Measurements from ENCODE around the gene CNTNAP2.

DNA sequence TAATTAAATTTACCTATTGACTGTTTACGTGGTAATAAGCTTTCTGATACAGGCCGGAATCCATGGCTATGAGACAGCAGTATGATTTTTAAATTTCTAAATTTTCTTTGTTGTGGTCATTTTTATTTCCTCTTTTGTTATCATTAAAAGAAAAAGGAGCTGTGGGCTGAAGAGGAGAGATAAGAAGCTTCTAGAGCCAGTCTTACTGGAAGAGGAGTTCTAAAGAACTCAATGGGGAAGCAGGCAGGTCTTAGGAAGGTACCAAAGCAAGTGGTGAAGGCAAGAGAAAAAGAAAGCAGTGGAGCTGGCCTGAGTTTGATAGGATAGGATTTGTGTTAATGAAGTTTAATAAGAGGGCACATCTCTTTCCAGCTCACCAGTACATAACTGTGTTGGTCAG is 1187.8 kb downstream of the CNTNAP2 start:
- TF ChIP-seq, protein P1, sequence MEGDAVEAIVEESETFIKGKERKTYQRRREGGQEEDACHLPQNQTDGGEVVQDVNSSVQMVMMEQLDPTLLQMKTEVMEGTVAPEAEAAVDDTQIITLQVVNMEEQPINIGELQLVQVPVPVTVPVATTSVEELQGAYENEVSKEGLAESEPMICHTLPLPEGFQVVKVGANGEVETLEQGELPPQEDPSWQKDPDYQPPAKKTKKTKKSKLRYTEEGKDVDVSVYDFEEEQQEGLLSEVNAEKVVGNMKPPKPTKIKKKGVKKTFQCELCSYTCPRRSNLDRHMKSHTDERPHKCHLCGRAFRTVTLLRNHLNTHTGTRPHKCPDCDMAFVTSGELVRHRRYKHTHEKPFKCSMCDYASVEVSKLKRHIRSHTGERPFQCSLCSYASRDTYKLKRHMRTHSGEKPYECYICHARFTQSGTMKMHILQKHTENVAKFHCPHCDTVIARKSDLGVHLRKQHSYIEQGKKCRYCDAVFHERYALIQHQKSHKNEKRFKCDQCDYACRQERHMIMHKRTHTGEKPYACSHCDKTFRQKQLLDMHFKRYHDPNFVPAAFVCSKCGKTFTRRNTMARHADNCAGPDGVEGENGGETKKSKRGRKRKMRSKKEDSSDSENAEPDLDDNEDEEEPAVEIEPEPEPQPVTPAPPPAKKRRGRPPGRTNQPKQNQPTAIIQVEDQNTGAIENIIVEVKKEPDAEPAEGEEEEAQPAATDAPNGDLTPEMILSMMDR (IDR thresholded peaks at IDR 0.05): no peak
- TF ChIP-seq POLR2A (IDR thresholded peaks at IDR 0.05): no peak
